ENCODE data around the gene MAP4K4. TPM values are rescaled to one million over a fixed set of nuclear protein-coding genes. Genes with fewer than 3 reads are reported as not detected.

Gene MAP4K4
- total RNA-seq, 4 donors from 2014 or later: 79.3 to 104 (median 95.0) TPM

DNA sequence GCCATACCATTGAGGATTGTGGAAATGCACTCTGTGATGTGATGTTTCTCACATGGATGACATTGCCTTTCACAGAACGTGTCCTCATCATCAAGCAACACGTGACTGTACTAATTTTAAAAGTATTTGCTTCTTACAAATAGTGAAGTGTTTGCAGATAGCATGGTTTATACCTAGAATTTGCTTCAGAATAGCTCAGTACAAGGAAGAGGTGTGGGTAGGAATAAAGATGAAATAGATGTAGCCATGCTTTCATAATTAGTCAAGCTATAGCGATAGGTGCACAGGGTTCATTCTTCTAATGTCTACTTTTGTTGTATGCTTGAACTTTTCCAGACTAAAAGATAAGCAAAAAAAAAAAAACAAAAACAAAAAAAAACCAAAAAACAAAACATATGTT lies 27.5 kb downstream of the MAP4K4 start:
- TF ChIP-seq, protein P1, sequence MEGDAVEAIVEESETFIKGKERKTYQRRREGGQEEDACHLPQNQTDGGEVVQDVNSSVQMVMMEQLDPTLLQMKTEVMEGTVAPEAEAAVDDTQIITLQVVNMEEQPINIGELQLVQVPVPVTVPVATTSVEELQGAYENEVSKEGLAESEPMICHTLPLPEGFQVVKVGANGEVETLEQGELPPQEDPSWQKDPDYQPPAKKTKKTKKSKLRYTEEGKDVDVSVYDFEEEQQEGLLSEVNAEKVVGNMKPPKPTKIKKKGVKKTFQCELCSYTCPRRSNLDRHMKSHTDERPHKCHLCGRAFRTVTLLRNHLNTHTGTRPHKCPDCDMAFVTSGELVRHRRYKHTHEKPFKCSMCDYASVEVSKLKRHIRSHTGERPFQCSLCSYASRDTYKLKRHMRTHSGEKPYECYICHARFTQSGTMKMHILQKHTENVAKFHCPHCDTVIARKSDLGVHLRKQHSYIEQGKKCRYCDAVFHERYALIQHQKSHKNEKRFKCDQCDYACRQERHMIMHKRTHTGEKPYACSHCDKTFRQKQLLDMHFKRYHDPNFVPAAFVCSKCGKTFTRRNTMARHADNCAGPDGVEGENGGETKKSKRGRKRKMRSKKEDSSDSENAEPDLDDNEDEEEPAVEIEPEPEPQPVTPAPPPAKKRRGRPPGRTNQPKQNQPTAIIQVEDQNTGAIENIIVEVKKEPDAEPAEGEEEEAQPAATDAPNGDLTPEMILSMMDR (IDR thresholded peaks at IDR 0.05; ENCODE audit: low read depth): no peak

GRCh38 chr2:101725515-101726192 lies 28.1 kb downstream of the MAP4K4 start:
- TF ChIP-seq, protein P1 (IDR thresholded peaks at IDR 0.05; ENCODE audit: low read depth): no peak

DNA sequence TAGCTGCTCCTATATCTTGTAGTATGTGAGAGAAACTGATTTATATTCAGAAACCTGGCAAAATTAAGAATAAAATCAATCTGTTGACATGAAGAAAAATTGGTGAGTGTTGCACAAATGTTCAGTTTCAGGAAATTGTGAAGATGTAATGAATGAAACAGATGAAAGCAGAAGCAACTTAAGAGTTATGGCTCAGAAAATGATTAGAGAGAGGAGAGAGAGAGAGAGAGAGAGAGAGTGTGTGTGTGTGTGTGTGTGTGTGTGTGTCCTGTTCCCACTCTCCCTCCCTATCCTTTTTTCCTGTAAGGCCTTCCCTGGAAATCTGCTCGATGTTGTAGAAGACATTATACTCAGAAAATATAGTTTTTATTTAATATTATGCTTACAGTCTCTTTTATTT lies 31.4 kb downstream of the MAP4K4 start:
- TF ChIP-seq, protein P1 (IDR thresholded peaks at IDR 0.05; ENCODE audit: low read depth): no peak

DNA sequence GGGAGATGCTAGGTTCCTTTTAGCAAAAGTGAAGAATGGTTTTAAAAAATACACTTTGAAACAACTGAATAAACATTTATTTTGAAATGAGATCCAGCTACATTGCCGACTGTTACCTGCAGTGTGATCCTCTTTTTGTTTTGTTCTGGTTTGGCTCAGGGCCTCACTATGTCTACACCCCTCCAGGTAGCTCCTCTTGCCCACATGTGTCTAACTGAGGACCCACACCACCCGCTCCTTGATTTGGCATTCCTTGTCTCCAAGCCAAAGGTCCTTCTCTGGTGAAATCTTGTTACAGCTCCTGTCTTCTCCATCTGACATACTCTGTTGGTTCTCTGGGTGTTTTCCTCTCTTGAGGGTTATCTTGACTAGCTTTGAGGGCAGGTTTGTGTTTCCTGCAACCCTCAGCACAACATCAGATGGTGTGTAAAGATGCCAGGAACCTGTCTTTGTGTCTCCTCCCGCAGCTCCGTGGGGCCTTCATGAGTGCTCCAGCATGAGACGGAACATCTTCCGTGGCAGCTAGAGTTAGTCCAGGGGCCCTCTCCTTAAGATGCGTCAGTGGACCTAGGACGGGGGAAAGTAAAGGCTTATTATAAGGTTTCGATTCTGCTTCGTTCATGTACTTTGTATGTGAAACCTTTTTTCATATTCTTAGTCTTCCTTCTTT lies 32.1 kb downstream of the MAP4K4 start:
- TF ChIP-seq, protein P1 (IDR thresholded peaks at IDR 0.05; ENCODE audit: low read depth): no peak

GRCh38 chr2:101731221-101732054 lies 33.9 kb downstream of the MAP4K4 start:
- TF ChIP-seq, protein P1 (IDR thresholded peaks at IDR 0.05; ENCODE audit: low read depth): no peak

DNA sequence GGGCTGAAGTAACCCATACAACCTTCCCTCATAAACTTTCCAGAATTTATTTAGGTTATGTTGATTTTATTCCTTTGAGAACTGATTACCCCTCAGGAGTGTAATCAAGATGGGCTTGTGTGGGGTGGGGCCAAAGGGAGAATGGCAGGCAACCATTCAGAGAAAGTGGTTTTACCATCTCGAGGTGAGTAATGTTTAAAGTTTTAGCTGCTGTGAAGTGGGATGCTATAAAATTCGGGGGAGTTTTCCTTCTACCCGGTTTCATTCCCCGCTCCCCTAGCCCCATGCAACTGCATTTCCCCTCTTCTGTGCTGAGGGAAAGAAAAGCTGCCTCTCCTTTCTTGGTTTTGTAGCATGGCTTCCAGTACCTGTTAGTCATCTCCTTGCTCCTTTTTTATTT lies 34.7 kb downstream of the MAP4K4 start:
- TF ChIP-seq, protein P1 (IDR thresholded peaks at IDR 0.05; ENCODE audit: low read depth): no peak

- TF ChIP-seq, protein P1 (IDR thresholded peaks at IDR 0.05; ENCODE audit: low read depth): no peak
These were observed 35.3 kb downstream of the MAP4K4 start for GRCh38 chr2:101732773-101733256.

Measured in subcutaneous adipose tissue (tissue), 4 donors.